MG63 (cell line): ENCODE results near the gene HDC. TPM values are rescaled to one million over a fixed set of nuclear protein-coding genes. Genes with fewer than 3 reads are reported as not detected.

Experiments
- DNase-seq: peaks from one replicate; pipeline ENCODE4 v3.0.0-alpha.2; 2020
- H3K27me3 ChIP-seq: fragments of 250-450 bp; sonication (Bioruptor Pico); 2 replicates; pipeline ENCODE4 v1.5.1; 2020; ENCODE audit warnings: mild to moderate bottlenecking, moderate library complexity
- H3K36me3 ChIP-seq: fragments of 250-450 bp; sonication (Bioruptor Pico); 2 replicates; pipeline ENCODE4 v1.5.1; 2020; ENCODE audit warnings: mild to moderate bottlenecking, moderate library complexity
- H3K4me3 ChIP-seq: fragments of 250-450 bp; sonication (Bioruptor Pico); 2 replicates; pipeline ENCODE4 v1.5.1; 2020; ENCODE audit warnings: mild to moderate bottlenecking, moderate library complexity
- H3K9me3 ChIP-seq: fragments of 250-450 bp; sonication (Bioruptor Pico); 2 replicates; pipeline ENCODE4 v1.5.1; 2020; ENCODE audit warnings: mild to moderate bottlenecking, moderate library complexity
- total RNA-seq: library from RNA; depleted of rRNA; stranded (reverse); fragments of >200 nt; shearing (Covaris generic); gene quantifications from 2 replicates; pipeline ENCODE4 v1.2.3, GENCODE V29; 2014; ENCODE audit warnings: low replicate concordance; rRNA removed

HDC gene, protein sequence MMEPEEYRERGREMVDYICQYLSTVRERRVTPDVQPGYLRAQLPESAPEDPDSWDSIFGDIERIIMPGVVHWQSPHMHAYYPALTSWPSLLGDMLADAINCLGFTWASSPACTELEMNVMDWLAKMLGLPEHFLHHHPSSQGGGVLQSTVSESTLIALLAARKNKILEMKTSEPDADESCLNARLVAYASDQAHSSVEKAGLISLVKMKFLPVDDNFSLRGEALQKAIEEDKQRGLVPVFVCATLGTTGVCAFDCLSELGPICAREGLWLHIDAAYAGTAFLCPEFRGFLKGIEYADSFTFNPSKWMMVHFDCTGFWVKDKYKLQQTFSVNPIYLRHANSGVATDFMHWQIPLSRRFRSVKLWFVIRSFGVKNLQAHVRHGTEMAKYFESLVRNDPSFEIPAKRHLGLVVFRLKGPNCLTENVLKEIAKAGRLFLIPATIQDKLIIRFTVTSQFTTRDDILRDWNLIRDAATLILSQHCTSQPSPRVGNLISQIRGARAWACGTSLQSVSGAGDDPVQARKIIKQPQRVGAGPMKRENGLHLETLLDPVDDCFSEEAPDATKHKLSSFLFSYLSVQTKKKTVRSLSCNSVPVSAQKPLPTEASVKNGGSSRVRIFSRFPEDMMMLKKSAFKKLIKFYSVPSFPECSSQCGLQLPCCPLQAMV
- not detected in 2 replicates for total RNA-seq

DNA sequence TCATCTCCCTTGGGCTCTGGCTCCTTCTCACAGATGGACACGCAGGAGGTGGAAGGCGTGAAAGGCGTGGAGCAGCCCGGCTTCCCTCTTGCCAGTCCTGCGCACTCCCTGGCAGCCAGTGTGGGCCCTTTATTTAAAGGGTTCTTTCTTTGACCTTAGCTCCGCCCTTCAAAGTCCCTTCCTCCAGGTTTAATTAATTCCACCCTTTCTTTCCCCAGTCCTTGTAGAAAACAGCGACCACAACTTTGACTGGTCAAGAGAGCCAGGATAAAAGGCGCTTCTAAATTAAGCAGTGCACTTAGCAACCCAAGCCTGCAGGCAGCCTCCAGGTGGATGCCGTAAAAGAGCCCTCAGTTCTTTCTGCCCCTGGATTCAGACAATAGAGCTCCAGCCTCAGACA lies at the start of gene HDC:
TSS of gene HDC (minus strand) at position 107 of the 400 bp plus-strand sequence. CDS start at position 4, 103 bp downstream.
- no peak within 1 kb of the TSS for H3K4me3 ChIP-seq

DNA sequence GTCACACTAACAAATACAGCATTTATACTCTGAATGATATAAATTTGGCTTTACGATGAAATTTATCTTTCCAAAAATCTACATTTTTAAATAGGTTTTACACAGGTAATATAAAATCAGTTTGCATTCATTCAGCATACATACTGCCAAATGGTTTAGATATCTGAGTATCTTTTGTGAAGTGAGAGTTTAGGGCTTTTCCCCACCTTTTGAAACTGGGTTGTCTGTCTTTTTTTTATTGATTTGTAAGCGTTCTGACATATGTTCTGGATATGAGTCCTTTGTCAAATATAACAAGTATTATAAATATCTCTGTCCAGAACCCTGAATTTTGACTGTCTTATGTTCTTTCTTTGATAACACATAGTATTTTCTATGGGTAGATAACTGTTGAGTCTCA lies 47.1 kb upstream of the HDC start:
- H3K9me3 ChIP-seq, result peaks cover 6% of the 10 kb centered on the region
- no peak overlapping the region for H3K4me3 ChIP-seq
- H3K27me3 ChIP-seq, result no peaks in the 10 kb centered on the region
- no peak for DNase-seq
- H3K36me3 ChIP-seq, result peaks cover 10% of the 10 kb centered on the region

More for the DNA sequence above, at the start of gene HDC:
- no peaks in the 10 kb centered on the region for H3K36me3 ChIP-seq
- DNase-seq, result no peak
- 0 out of 2 replicates have a peak, but pooled peaks cover 3% of the 10 kb centered on the region for H3K9me3 ChIP-seq
- no peaks in the 10 kb centered on the region for H3K27me3 ChIP-seq

DNA sequence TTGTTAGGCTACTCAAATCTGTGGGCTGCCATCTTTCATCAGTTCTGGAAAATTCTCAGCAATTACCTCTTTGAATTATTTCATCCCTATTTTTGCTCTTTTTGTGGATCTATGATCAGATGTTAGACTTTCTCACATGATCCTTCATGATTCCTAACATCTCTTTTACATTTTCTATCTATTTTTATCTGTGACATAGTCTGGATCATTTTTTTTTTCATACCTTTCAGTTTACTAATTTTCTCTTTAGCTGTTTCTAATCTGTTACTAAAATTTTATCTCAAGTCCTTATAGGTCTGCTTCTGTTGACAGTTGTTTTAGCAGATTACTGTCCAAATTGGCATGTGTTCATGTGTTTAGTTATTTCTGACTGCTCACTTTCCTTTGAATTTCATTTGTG lies 42.3 kb upstream of the HDC start:
- peaks cover 11% of the 10 kb centered on the region for H3K9me3 ChIP-seq
- no peak overlapping the region for H3K4me3 ChIP-seq
- peaks cover 18% of the 10 kb centered on the region for H3K36me3 ChIP-seq
- DNase-seq, result no peak
- no peaks in the 10 kb centered on the region for H3K27me3 ChIP-seq

DNA sequence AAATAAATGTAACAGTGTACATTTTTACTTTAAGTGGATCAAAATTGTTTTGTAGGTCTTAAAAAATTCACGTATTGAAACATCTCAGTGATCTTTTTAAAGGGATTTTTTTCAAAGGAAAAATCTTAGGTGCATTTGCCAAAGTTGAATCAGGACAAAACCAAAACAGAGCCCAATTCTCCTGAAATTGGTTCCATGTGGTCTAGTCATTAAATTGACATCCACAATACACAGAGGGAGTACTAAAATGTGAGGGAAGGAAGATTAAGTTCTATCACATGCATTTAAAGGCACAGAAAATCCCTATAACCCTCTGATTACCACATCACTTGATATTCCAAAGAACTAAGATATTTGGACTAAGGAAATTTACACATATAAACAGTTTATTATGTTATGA lies 39.3 kb upstream of the HDC start:
- Histone ChIP-seq H3K9me3 (peaks cover 11% of the 10 kb centered on the region), H3K4me3 (no peak overlapping the region), H3K36me3 (peaks cover 22% of the 10 kb centered on the region), H3K27me3 (no peaks in the 10 kb centered on the region)
- DNase-seq, result no peak

DNA sequence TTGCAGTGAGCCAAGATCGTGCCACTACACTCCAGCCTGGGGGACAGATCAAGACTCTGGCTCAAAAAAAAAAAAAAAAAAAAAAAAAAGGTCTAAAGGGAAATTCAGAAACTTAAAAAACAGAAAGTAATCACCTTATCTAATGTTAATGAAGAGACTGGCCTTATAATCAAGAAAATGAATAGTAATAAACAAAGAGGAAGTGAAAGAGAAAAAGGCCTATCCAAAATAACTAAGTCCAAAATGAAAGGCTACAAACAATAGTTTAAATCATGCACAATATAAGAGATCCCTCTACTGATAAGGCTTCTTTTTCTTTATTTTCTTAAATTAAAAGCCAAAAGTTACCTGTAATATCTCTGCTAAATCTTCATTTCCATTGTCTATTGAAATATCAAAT lies 37.1 kb upstream of the HDC start:
- Histone ChIP-seq H3K36me3 (peaks cover 13% of the 10 kb centered on the region), H3K27me3 (no peaks in the 10 kb centered on the region), H3K9me3 (peaks cover 4% of the 10 kb centered on the region; the same call in 1 of the 2 replicates), H3K4me3 (no peak overlapping the region)
- DNase-seq, result no peak

- no peak overlapping the region for H3K4me3 ChIP-seq
- no peaks in the 10 kb centered on the region for H3K9me3 ChIP-seq
- H3K27me3 ChIP-seq, result no peaks in the 10 kb centered on the region
- H3K36me3 ChIP-seq, result peaks cover 10% of the 10 kb centered on the region
- no peak for DNase-seq
Observed at GRCh38 chr15:50298340-50298739, 32.8 kb upstream of the HDC start.

DNA sequence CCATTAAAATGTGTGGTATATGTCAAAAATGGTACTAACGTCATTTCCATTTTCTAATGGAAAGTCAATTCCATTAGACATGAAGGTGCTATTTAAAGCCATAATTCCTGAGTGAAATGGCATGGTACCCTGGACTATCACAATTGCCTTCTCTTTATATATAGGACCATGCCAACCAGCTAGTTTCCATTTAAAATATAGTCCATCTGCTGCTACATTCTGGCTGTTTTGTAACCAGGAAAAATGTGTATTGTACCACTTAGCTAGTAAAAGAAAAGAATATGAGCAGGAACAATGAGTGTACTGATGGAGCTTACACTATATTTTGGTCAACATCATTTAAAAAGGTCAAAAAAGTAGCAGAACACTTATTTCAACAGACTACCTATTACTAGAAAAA lies 30.4 kb upstream of the HDC start:
- peaks cover 7% of the 10 kb centered on the region for H3K36me3 ChIP-seq
- DNase-seq, result no peak
- no peak overlapping the region for H3K4me3 ChIP-seq
- no peaks in the 10 kb centered on the region for H3K9me3 ChIP-seq
- H3K27me3 ChIP-seq, result no peaks in the 10 kb centered on the region

DNA sequence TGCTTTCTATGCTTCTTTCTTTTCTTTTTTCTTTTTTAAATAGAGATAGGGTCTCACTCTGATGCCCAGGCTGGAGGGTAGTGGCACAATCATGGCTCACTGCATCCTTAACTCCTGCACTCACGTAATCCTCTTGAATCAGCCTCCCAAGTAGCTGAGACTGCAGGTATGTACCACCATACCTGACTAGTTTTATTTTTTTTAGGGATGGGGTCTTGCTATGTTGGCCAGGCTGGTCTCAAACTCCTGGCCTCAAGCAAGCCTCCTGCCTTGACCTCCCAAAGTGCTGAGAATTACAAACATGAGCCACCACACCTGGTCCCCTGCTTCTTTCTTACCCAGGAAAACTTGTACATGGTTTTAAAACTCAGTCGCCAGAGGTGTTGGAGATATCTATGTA lies 24.2 kb upstream of the HDC start:
- no peaks in the 10 kb centered on the region for H3K9me3 ChIP-seq
- no peaks in the 10 kb centered on the region for H3K27me3 ChIP-seq
- peaks cover 12% of the 10 kb centered on the region for H3K36me3 ChIP-seq
- no peak for DNase-seq
- H3K4me3 ChIP-seq, result no peak overlapping the region

GRCh38 chr15:50287324-50288116 lies 22.0 kb upstream of the HDC start:
- DNase-seq, result no peak

GRCh38 chr15:50281427-50281826 lies 15.9 kb upstream of the HDC start:
- H3K4me3 ChIP-seq, result no peak overlapping the region
- H3K36me3 ChIP-seq, result peaks cover 3% of the 10 kb centered on the region; the same call in 1 of the 2 replicates
- no peak for DNase-seq
- no peaks in the 10 kb centered on the region for H3K9me3 ChIP-seq
- H3K27me3 ChIP-seq, result no peaks in the 10 kb centered on the region

More at GRCh38 chr15:50287324-50288116, 22.0 kb upstream of the HDC start:
- Histone ChIP-seq H3K4me3 (no peak overlapping the region), H3K9me3 (no peaks in the 10 kb centered on the region), H3K36me3 (peaks cover 12% of the 10 kb centered on the region), H3K27me3 (no peaks in the 10 kb centered on the region)

GRCh38 chr15:50280271-50280670 lies 14.7 kb upstream of the HDC start:
- no peaks in the 10 kb centered on the region for H3K27me3 ChIP-seq
- H3K36me3 ChIP-seq, result no peaks in the 10 kb centered on the region
- no peaks in the 10 kb centered on the region for H3K9me3 ChIP-seq
- DNase-seq, result peak; percentile 57
- H3K4me3 ChIP-seq, result no peak overlapping the region

GRCh38 chr15:50278496-50278895 lies 13.0 kb upstream of the HDC start:
- no peak for DNase-seq
- H3K27me3 ChIP-seq, result no peaks in the 10 kb centered on the region

GRCh38 chr15:50277370-50277769 lies 11.8 kb upstream of the HDC start:
- Histone ChIP-seq H3K4me3 (no peak overlapping the region), H3K36me3 (no peaks in the 10 kb centered on the region), H3K9me3 (no peaks in the 10 kb centered on the region), H3K27me3 (no peaks in the 10 kb centered on the region)
- DNase-seq, result no peak

More at GRCh38 chr15:50278496-50278895, 13.0 kb upstream of the HDC start:
- Histone ChIP-seq H3K9me3 (no peaks in the 10 kb centered on the region), H3K4me3 (no peak overlapping the region), H3K36me3 (no peaks in the 10 kb centered on the region)

DNA sequence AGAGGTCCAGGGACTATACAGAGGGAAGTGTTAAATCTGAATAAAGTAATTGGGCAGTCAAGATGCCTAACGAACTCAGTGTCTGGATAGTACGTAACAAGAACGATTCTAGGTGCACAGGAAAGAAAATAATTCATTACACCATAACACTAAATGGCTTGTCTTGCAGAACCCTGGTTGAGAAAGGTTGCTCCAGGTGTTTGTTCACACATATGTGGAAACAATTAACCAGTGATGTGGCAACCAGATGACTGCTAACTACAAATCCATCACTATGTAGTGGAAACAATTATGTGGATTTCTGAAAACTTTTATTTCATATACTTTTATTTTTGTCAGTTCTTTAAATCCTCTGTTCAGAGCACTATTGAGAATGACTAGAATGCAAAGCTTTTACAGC lies 10.4 kb upstream of the HDC start:
- Histone ChIP-seq H3K4me3 (no peak overlapping the region), H3K27me3 (no peaks in the 10 kb centered on the region), H3K9me3 (no peaks in the 10 kb centered on the region), H3K36me3 (no peaks in the 10 kb centered on the region)
- DNase-seq, result no peak

- H3K9me3 ChIP-seq, result no peaks in the 10 kb centered on the region
- H3K4me3 ChIP-seq, result no peak overlapping the region
- H3K36me3 ChIP-seq, result no peaks in the 10 kb centered on the region
- H3K27me3 ChIP-seq, result no peaks in the 10 kb centered on the region
- no peak for DNase-seq
Observed at GRCh38 chr15:50275091-50275490, 9.6 kb upstream of the HDC start.

- Histone ChIP-seq H3K36me3 (no peaks in the 10 kb centered on the region), H3K27me3 (no peaks in the 10 kb centered on the region), H3K4me3 (no peak overlapping the region), H3K9me3 (0 out of 2 replicates have a peak, but pooled peaks cover 3% of the 10 kb centered on the region)
- DNase-seq, result no peak
Observed at GRCh38 chr15:50267577-50267976, 2.1 kb upstream of the HDC start.

- no peaks in the 10 kb centered on the region for H3K36me3 ChIP-seq
- DNase-seq, result no peak
- H3K4me3 ChIP-seq, result no peak overlapping the region
- H3K27me3 ChIP-seq, result no peaks in the 10 kb centered on the region
- 0 out of 2 replicates have a peak, but pooled peaks cover under 1% of the 10 kb centered on the region for H3K9me3 ChIP-seq
Observed at GRCh38 chr15:50262533-50262932, 3.0 kb downstream of the HDC start.
